ENCODE data around the gene CBX5.
"Not testable (repeated sequence)": the region's sequence is repeated elsewhere in the genome, so short reads cannot be mapped to it uniquely, and the experiment has no call there.

Gene CBX5

DNA sequence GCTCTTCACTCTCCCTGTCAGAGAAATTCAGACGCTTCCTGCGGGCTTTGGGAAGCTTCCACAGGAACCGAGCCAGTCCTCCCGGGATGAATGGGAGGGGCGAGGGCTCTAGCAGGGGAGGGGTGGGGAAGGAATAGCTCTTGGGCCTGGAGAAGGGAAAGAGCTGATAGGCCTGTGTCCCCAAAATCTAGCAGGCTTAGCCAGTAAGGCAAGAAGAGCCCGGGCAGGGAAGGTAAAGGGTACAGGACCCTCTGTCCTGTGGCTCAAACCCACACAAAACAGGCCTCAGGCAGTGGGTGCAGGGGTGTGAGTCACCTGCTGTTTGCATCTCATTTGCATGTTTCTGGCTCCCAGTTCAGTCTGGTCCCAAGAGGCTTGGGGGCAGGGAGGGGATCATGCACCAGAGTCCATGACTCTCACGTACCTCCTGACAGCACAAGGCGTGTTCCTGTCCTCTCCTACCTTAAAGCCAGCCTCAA lies 82.5 kb downstream of the CBX5 start:
- no peak for DNase-seq (ENCODE audit: low read depth in 3 of 3)

DNA sequence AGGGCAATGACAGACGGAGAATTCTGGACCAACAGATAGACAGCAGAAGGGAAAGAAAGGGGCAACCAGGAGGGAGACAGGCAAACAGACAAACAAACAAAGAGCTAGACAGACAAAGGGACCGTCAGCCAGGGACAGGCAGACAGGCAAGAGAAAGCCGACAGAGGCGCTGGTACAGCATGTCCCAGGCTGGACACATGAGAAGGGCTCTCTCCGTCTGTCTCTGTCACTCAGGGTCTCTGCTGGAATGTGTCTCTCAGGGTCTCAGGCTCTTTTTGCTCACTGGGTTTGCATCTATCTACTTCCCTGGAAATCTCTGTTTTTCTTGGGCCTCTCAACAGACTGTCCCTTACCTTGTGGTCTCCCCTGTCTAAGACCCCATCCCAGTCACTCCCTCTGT lies 82.9 kb downstream of the CBX5 start:
- DNase-seq (ENCODE audit: low read depth in 3 of 3), result no peak

DNA sequence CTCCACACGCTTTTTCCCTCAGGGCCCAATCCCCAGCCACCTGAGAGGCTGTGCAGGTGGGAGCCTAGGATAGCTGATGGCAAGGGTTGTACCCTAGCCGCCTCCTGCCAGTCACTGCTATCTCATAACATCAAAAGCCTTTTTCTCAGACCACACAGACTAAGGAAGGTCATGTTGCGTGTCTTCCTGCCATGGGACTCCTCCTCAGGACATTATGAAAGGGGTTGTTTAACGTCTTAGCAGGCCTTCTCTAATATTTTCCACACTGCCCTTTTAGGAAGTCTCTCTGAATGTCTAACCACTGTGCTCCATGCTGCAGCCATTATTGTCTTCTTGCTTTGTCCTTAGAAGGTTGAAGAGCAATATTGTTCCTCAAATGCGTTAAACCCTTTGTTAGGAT lies 83.5 kb downstream of the CBX5 start:
- no peak for DNase-seq (ENCODE audit: low read depth in 3 of 3)

DNA sequence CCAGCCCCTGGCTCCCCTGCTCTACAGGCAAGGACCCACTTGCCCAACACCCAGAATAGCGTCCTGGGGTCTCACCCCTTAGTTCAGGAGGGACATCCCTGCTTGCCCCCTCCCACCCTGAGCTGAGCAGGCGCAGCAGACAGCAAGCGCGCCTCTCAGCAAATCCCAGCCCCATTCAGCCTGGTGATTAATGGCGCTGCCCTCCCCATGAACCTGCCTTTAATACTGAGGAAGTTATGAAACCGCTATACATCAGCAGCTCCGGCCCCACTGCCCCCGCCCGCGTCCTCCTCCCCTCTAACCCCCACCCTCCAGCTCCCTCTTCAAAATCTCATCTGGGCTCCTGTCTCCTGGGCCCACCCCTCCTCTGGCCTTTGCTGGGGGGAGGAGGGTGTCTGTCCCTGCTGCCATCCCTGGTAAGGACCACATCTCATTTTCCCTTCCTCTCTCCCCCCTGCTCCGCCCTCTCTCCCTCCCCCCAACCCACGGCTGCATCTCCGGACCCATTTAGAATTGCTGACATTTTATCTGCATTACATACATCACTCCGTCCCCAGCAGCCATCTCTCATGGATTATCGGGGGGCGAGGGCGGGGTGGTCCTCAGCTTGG lies 84.1 kb downstream of the CBX5 start:
- DNase-seq (ENCODE audit: low read depth in 3 of 3), result no peak

DNA sequence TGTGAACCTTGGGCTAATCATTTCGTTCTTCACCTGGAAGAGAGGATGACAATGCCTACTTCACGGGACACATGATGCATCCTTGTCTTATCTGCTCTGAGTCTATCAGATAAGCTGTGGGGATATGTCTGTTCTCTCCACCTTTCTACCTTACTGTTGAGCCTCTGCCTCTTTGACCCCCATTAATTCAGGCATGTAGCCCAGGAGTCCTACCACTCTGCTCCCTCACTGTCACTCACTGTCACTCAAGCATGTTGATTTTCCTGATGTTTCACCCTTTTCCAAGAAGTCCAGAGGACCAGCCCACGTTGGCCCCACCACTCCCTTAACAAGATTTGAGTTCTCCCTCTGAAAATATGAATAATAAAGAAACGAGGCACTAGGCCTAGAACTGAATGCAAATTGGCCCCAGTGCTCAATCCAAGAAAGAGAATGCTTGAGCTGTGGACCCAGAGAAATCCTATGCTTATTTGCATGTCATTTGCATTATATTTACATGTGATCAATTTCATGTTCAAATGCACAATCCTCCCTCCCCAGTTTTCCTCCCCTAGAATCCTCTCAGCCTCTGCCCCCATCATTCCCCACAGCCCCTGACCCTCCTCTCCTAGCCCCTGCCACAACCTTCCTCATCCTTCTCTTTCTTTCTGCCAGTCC lies 84.7 kb downstream of the CBX5 start:
- DNase-seq (ENCODE audit: low read depth in 3 of 3), result no peak

DNA sequence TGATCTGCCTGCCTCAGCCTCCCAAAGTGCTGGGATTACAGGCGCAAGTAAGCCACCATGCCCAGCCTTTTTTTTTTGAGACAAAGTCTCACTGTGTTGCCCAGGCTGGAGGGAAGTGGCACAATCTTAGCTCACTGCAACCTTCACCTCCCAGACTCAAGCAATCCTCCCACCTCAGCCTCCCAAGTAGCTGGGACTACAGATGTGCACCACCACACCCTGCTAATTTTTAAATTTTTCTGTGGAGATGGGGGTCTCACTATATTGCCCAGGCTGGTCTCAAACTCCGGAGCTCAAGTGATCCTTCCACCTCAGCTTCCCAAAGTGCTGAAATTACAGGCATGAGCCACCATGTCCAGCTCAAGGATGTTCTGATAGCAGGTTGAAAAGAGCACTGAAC lies 85.3 kb downstream of the CBX5 start:
- DNase-seq (ENCODE audit: low read depth in 3 of 3), result not testable (repeated sequence)

DNA sequence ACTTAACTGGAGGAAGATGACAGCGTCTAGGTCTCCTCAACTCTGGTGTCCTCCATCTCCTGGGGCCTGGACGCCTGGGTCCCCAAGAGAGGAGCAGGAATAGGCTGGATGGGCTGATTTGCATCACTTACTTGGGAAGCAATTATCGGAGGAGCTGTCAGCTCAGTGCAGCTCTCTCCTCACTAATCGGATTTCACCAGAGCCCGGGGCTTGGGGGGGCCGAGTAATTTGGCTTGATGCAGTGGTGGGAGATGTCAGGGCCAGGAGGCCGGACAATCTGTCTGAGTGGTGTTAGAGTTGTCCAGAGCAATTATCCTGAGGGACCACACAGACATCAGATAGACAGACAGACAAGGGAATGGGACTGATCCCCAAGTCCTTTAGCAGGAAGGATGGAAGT lies 86.5 kb downstream of the CBX5 start:
- DNase-seq (ENCODE audit: low read depth in 3 of 3), result no peak

DNA sequence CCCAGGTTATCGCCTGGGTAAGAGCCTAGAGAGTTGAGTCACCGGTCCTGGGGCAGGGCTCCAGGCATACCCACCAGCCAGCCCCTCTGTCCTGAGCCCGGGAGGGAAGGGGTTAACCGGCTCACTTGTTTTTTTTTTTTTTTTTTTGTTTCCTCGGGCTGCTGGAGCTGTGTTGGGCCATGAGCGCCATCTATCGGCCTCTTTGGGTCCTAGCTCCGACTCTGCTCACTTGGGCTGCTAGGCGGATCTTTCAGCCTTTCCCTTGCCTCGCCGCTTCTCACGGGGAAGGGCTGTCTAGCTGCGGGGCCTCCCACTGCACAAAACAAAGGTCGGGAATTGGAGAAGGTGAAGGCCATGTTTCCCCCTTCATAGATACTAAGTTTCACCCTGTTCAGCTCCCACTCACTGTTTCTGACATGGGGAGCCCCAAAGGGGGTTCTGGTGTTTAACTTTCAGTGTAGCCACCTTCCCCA lies 88.3 kb downstream of the CBX5 start:
- peak; percentile 45 to 69 (median 65) for DNase-seq (ENCODE audit: low read depth in 3 of 3)

DNA sequence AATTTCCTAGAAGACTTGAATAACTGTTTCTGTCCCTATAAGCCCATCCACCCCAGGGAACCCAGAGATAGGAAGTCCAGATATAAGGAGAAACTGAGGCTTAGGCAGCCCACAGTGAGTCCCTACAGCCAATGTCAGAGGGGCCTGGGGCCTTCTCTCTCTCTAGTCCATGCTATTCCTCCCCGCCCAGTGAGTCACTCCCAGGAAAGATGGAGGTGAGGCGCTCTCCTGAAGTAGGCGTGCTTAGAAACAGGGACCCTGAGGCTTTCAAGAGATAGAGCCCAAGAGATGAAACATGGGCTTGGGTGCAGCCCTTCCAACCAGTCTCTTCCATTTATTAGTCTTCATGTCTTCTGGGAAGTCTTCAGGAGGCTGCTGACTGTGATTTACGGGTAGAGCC lies 88.8 kb downstream of the CBX5 start:
- no peak for DNase-seq (ENCODE audit: low read depth in 3 of 3)

DNA sequence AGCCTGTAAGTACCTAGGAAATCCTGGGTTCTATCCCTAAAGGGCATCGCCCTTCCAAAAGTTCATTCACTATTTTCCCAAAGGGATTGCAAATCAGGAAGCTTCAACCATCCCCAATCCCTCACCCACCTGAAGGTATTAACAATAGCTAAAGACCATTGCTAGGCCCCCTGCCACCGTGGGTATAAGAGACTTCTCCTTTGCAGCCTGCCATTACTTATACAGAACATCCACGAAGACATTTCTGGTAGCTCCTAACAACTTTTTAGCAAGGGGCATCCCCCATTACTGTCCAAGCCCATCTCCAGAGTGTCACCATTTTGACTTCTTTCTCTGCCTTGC lies 90.8 kb downstream of the CBX5 start:
- no peak for DNase-seq (ENCODE audit: low read depth in 3 of 3)

DNA sequence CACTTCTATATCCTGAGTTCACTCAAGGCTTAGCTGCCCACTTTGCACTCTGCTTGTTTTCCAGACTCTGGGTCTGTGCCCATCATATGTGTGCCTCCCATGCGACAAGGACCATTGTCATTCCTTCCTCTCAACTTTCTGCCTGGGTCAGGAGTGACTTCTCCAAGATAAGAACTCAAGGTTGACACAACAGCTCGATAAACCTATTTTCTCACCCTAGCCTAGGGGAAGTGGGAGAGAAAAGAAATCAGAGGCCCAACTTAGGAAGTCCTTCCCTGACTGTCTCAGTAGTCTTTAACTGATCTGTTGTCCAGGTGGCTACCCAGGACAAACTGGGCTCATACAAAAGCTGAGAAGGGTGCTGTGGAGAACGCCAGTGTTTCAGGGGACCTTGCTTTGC lies 92.8 kb downstream of the CBX5 start:
- DNase-seq (ENCODE audit: low read depth in 3 of 3), result no peak

DNA sequence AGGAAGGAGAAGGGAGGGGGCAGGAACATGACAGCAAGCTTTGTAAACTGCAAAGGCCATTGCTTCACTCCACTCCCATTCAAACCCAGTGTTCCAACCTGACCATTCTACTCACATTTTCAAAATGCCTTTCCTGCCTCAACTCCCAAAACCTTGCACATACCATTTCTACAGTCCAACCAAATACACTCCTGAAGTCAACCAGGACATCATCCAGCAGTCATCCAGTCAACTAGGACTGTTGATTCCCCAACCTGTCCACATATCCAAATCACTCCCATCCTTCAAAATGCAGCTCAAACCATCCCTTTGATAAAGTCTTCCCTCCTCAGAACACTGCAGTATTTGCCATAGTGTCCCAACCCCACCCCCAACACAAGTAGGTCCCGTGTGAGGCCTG lies 94.0 kb downstream of the CBX5 start:
- DNase-seq (ENCODE audit: low read depth in 3 of 3), result no peak

DNA sequence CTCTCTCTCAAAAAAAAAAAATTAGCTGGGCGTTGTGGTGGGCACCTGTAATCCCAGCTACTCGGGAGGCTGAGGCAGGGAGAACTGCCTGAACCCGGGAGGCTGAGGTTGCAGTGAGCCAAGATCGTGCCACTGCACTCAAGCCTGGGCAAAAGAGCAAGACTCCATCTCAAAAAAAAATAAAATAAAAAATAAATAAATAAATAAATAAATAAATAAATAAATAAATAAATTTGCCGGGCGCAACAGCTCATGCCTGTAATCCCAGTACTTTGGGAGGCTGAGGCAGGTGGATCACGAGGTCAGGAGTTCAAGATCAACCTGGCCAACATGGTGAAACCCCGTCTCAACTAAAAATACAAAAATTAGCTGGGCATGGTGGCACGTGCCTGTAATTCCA lies 94.6 kb downstream of the CBX5 start:
- not testable (repeated sequence) for DNase-seq (ENCODE audit: low read depth in 3 of 3)

DNA sequence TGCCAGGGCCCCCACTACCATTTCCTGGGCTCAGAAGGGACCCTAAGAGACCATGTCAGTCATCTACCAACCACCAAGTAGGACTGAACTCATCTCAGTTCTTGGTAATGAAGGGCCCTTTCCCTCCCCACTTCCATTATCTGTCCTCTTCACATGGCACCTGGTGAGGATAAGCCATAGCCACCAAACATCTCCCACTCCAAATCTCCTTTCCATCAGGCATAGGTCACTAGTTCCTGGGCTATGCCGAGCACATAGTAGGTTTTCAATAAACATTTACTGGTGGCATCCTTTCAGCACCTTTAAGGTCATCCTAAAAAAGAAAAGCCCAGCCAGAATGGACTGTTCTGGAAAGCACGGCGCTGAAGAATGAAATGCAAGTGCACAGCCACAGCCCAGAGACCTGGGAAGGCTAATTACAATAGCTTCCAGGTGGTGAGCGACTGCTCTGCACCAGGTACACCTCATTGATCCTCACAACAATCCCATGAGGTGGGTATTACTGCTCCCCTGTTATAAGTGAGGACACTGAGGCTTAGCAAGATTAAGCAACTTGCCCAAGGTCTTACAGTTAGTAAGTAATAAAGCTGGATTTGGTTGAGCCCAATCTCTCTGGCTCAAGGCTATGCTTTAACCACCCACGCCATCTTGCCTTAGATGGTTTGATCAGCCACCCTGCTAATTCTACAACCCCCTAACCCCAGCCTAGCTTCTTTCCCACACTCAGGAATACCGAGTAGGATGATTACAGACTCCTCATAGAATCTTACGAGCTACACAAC lies 95.7 kb downstream of the CBX5 start:
- no peak for DNase-seq (ENCODE audit: low read depth in 3 of 3)

DNA sequence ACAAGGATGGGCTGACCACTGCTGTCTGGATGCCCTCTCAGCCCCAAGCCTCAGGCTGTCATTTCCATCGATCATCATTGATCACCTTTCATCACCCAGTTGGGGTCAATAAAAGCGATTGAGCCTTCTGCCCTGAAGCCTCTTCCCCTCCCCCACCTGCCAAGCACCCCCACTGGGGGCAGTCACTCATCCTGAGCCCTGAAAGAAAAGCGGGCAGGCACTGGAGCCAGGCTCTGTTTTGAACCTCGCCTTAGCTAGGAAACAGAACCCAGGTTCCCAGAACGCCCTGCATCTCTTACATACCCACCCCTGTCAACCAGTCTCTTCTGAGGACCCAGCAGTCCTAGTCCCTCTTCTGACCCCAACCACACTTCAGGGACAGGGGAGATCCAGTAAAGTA lies 96.9 kb downstream of the CBX5 start:
- no peak for DNase-seq (ENCODE audit: low read depth in 3 of 3)

DNA sequence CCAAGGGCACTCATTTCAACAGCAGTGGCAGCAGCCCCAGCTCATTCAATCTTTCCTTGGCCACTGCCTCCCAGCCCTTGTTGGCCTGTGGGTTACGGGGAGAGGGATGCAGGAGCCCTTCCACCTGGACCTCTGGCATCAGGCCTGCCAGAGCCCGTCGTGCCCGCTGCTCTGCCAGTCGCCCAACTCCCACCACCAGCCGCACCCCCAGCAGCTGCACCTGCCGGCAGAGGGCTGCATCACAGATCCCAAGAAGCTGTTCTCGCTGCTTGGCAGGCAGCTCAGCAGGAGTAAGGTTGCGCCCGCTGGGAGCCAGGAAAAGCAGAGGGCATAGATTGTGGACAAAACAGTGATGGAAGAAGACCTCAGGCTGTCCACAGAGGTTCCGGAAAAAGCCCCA lies 97.8 kb downstream of the CBX5 start:
- no peak for DNase-seq (ENCODE audit: low read depth in 3 of 3)
